GM21447 (cell line): ENCODE results near the gene SENP5.
"Not testable (repeated sequence)": the region's sequence is repeated elsewhere in the genome, so short reads cannot be mapped to it uniquely, and the experiment has no call there.

Experiments
- ATAC-seq: cut with Tn5 transposase; IDR thresholded peaks from one replicate; pipeline ENCODE4 v1.9.1; 2021; ENCODE audit not compliant: unreplicated experiment

Gene SENP5

GRCh38 chr3:196867507-196868296 lies at the start of gene SENP5:
Gene SENP5, plus strand, starts transcription at chr3:196867920. Its CDS starts 17,262 bp downstream, at chr3:196885182.
- ATAC-seq = peak; percentile 81

GRCh38 chr3:196821806-196822355 lies 45.8 kb upstream of the SENP5 start:
- no peak for ATAC-seq

- ATAC-seq = not testable (repeated sequence)
These were observed 38.1 kb upstream of the SENP5 start for GRCh38 chr3:196829651-196830050.

GRCh38 chr3:196835086-196835485 lies 32.6 kb upstream of the SENP5 start:
- ATAC-seq = no peak

GRCh38 chr3:196836626-196837025 lies 31.1 kb upstream of the SENP5 start:
- ATAC-seq = not testable (repeated sequence)

GRCh38 chr3:196837819-196838420 lies 29.8 kb upstream of the SENP5 start:
- ATAC-seq = peak; percentile 69

- not testable (repeated sequence) for ATAC-seq
These were observed 28.4 kb upstream of the SENP5 start for GRCh38 chr3:196839351-196839750.

- no peak for ATAC-seq
These were observed 24.9 kb upstream of the SENP5 start for GRCh38 chr3:196842567-196843434.

- no peak for ATAC-seq
These were observed 24.1 kb upstream of the SENP5 start for GRCh38 chr3:196843435-196844110.

GRCh38 chr3:196844235-196845219 lies 23.2 kb upstream of the SENP5 start:
- not testable (repeated sequence) for ATAC-seq

- ATAC-seq = not testable (repeated sequence)
These were observed 19.3 kb upstream of the SENP5 start for GRCh38 chr3:196848375-196848774.

- ATAC-seq = no peak
These were observed 18.5 kb upstream of the SENP5 start for GRCh38 chr3:196849180-196849741.

- not testable (repeated sequence) for ATAC-seq
These were observed 4.7 kb upstream of the SENP5 start for GRCh38 chr3:196863000-196863399.

- ATAC-seq = no peak
These were observed 589 bp upstream of the SENP5 start for GRCh38 chr3:196867155-196867506.

GRCh38 chr3:196868297-196868661 lies 559 bp downstream of the SENP5 start:
- peak; percentile 41 for ATAC-seq

GRCh38 chr3:196872316-196872715 lies 4.6 kb downstream of the SENP5 start:
- no peak for ATAC-seq

- not testable (repeated sequence) for ATAC-seq
These were observed 6.9 kb downstream of the SENP5 start for GRCh38 chr3:196874511-196875094.

GRCh38 chr3:196875258-196875657 lies 7.5 kb downstream of the SENP5 start:
- ATAC-seq = no peak

- no peak for ATAC-seq
These were observed 15.6 kb downstream of the SENP5 start for GRCh38 chr3:196883361-196883760.
